ENCODE measurements around the gene PSMG4.

GRCh38 chr6:3240595-3240994, 18.2 kb upstream of the PSMG4 start:
- TF ChIP-seq POLR2A (IDR thresholded peaks at IDR 0.05; ENCODE audit: low read depth, low read length): no peak
- no peak for TF ChIP-seq SPI1 (IDR thresholded peaks at IDR 0.05; ENCODE audit: low read depth, low read length)
- no peak for TF ChIP-seq POLR2AphosphoS5 (IDR thresholded peaks at IDR 0.05; ENCODE audit: low read depth, low read length)
- TF ChIP-seq PAX5 (IDR thresholded peaks at IDR 0.05; ENCODE audit: insufficient read depth, low read length, severe bottlenecking): no peak
